Neural cell (in vitro differentiated cells): ENCODE measurements around the gene LRCH4.

Source experiments
- EZH2 ChIP-seq: fragments of 200-600, 300-800 bp; shearing (Covaris generic), sonication (generic); IDR thresholded peaks from 2 replicates; pipeline ENCODE4 v1.6.1; 2014; ENCODE audit warnings: antibody characterized with exemption, low read length, borderline replicate concordance, mild to moderate bottlenecking; ENCODE audit not compliant: insufficient read depth, poor library complexity, severe bottlenecking
- POLR2AphosphoS5 ChIP-seq: IDR thresholded peaks from 2 replicates; pipeline ENCODE4 v1.6.1; 2012
- TF ChIP-seq, protein P1 (sequence below): fragments of 450-650 bp; IDR thresholded peaks from 2 replicates; pipeline ENCODE4 v1.5.1; 2014; ENCODE audit warnings: antibody characterized with exemption, mild to moderate bottlenecking, moderate library complexity; ENCODE audit not compliant: poor library complexity, severe bottlenecking
- TF ChIP-seq, protein P2 (sequence below): IDR thresholded peaks from 2 replicates; pipeline ENCODE4 v1.6.1; 2012; ENCODE audit warnings: borderline replicate concordance

DNA sequence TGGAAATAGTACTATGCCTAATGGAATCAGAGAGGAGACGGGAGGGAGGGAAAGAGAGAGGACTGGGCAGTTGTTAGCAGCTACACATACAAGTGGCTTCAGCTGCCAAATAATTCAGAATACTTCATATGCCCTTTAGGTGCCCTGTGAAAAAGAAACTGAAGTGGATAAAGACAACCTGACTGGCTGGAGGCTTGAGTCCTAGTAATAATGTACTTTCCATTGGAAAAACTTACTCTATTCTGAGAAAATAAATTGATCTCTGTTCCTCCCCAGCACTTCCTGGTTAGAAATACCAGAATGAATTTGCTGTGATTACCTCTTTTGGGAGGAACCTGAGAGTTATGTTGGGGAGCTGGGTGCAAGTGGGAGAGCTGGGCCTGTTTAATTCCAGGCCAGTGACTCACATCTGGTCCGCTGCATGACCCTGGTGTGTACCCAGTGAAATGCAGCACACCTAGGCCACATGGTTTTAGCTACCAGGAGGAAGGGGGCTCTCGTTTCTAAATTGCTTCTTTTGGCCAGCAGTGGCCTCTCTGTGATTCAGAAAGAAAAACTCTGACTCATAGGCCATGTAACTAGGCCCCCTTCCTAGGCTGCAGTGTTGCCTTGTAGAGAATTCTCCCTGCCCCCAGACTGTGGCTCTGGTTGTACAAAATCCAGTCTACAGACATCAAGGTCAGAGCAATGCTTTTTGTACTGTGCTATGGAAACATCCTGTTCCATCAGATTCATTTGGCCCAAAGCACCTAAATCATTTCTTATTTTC lies 40.4 kb downstream of the LRCH4 start:
- TF ChIP-seq, protein P1, sequence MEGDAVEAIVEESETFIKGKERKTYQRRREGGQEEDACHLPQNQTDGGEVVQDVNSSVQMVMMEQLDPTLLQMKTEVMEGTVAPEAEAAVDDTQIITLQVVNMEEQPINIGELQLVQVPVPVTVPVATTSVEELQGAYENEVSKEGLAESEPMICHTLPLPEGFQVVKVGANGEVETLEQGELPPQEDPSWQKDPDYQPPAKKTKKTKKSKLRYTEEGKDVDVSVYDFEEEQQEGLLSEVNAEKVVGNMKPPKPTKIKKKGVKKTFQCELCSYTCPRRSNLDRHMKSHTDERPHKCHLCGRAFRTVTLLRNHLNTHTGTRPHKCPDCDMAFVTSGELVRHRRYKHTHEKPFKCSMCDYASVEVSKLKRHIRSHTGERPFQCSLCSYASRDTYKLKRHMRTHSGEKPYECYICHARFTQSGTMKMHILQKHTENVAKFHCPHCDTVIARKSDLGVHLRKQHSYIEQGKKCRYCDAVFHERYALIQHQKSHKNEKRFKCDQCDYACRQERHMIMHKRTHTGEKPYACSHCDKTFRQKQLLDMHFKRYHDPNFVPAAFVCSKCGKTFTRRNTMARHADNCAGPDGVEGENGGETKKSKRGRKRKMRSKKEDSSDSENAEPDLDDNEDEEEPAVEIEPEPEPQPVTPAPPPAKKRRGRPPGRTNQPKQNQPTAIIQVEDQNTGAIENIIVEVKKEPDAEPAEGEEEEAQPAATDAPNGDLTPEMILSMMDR, result no peak
- no peak for TF ChIP-seq EZH2
- TF ChIP-seq, protein P2, sequence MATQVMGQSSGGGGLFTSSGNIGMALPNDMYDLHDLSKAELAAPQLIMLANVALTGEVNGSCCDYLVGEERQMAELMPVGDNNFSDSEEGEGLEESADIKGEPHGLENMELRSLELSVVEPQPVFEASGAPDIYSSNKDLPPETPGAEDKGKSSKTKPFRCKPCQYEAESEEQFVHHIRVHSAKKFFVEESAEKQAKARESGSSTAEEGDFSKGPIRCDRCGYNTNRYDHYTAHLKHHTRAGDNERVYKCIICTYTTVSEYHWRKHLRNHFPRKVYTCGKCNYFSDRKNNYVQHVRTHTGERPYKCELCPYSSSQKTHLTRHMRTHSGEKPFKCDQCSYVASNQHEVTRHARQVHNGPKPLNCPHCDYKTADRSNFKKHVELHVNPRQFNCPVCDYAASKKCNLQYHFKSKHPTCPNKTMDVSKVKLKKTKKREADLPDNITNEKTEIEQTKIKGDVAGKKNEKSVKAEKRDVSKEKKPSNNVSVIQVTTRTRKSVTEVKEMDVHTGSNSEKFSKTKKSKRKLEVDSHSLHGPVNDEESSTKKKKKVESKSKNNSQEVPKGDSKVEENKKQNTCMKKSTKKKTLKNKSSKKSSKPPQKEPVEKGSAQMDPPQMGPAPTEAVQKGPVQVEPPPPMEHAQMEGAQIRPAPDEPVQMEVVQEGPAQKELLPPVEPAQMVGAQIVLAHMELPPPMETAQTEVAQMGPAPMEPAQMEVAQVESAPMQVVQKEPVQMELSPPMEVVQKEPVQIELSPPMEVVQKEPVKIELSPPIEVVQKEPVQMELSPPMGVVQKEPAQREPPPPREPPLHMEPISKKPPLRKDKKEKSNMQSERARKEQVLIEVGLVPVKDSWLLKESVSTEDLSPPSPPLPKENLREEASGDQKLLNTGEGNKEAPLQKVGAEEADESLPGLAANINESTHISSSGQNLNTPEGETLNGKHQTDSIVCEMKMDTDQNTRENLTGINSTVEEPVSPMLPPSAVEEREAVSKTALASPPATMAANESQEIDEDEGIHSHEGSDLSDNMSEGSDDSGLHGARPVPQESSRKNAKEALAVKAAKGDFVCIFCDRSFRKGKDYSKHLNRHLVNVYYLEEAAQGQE, result no peak
- TF ChIP-seq POLR2AphosphoS5, result no peak
